ENCODE measurements around the gene STK32B.

DNA sequence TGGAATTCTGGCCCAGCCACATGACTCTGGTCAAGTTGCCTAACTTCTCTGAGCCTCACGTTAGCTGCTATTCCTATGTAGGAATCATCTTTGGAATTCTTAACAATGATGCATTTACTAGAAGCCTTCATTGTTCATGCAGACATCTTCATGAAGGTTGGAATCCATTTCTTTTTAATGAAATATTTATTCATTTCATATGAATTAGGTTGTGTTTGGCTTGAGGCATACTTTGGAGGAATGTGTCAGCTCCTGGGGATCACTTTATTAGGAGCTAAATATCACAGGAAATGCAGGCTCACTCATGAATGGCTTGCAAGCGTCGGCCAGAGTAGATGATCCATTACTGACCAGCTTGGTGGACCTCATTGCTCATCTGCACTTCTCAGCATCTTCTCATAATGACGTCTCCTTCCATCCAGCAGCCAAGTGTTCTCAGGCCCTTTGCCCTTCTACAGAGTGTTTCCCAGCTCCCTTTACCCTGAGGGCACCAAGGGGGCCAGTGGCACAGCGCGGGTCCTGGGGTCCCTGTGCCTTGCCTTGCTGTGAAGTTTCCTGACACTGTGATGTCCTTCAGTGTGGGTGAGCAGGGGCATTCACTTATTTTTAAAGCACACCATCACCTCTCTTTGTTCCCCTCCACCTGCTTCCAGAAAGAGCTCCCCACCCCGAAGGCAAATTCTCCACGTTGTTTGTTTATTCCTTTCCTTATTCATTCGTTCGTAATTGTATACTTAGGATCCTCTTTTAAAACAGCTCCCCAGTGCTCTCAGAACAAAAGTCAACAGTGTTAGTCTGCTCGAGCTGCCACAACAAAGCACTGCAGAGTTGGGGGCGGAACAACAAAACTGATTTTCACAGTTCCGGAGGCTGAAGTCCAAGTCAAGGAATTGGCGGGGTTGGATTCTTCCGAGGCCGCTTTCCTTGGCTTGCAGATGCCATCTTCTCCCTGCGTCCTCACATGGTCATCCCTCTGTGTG, 106.8 kb downstream of the STK32B start:
- TF ChIP-seq, protein P1, sequence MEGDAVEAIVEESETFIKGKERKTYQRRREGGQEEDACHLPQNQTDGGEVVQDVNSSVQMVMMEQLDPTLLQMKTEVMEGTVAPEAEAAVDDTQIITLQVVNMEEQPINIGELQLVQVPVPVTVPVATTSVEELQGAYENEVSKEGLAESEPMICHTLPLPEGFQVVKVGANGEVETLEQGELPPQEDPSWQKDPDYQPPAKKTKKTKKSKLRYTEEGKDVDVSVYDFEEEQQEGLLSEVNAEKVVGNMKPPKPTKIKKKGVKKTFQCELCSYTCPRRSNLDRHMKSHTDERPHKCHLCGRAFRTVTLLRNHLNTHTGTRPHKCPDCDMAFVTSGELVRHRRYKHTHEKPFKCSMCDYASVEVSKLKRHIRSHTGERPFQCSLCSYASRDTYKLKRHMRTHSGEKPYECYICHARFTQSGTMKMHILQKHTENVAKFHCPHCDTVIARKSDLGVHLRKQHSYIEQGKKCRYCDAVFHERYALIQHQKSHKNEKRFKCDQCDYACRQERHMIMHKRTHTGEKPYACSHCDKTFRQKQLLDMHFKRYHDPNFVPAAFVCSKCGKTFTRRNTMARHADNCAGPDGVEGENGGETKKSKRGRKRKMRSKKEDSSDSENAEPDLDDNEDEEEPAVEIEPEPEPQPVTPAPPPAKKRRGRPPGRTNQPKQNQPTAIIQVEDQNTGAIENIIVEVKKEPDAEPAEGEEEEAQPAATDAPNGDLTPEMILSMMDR (IDR thresholded peaks at IDR 0.05) = no peak
- no peak for TF ChIP-seq ZFX (IDR thresholded peaks at IDR 0.05; ENCODE audit: borderline replicate concordance)

Measured in 22Rv1 (cell line).